ENCODE results near the gene CAVIN1. TPM values are rescaled to one million over a fixed set of nuclear protein-coding genes. Genes with fewer than 3 reads are reported as not detected.
"Not testable (repeated sequence)": the region's sequence is repeated elsewhere in the genome, so short reads cannot be mapped to it uniquely, and the experiment has no call there.

Gene CAVIN1
- polyA plus RNA-seq, 3 donors: 0.01 TPM; not detected in 2

DNA sequence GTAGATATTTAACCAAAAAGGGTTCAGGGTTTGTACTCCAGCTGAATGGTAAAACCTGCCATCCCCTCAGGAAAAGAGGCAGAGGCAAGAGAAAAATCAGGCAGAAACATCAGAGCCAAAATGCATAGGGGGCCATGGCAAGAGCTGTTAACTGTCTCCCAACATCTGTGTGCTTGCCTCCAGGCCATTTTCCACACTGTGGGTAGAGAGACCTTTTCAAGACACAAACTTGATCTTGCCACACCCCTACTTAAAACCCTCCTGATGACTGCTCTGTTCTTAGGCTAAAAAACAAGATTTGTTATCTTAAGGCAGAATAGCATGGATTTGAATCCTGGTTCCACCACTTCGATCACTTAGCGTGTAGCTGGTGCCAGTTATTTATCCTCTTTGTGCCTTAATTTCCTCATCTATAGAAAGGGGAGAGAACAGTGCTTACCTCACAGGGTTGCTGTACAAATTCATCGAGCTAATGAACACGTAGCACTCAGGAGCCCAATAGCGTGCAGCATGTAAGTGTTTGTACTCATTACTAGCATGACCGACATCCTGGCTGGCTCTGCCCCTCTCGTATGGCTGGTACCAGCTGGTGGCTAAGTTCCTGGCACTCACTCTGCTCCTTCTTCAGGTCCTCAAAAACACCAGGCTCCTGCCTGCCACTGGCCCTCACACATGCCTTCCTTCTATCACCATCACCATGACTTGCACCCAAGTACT is 60.7 kb downstream of the CAVIN1 start:
- Mint-ChIP-seq H3K9me3 (no peaks in the 10 kb centered on the region), H3K27me3 (ENCODE audit: low read depth in 3 of 3) (peaks cover 0 to under 1% (median 0%) of the 10 kb centered on the region in 3 donors), H3K4me3 (no peak overlapping the region), H3K36me3 (peaks cover 16 to 18% of the 10 kb centered on the region in 2 donors), H3K27ac (peak overlapping the region in 4 of 7 donors; percentile 15 to 81 (median 30)), H3K4me1 (peaks cover 73% of the 10 kb centered on the region)
- Histone ChIP-seq H3K79me2 (ENCODE audit: insufficient read depth, low read length) (peaks cover 93% of the 10 kb centered on the region), H3K36me3 (replicated peaks in 1 of 2; ENCODE audit: control insufficient read depth in 1 of 2, insufficient read depth in 2 of 2, low read length in 2 of 2) (no peaks in the 10 kb centered on the region), H3K4me2 (replicated peaks; ENCODE audit: extremely low read depth, low read length, poor library complexity, severe bottlenecking) (no peak overlapping the region), H3K9ac (ENCODE audit: insufficient read depth, low read length, poor library complexity, severe bottlenecking) (no peak overlapping the region), H4K20me1 (ENCODE audit: insufficient read depth, low read length) (peaks cover 98% of the 10 kb centered on the region), H3K27ac (ENCODE audit: low read depth in 1 of 2, low read length in 2 of 2) (peak overlapping the region in 1 of 2 donors; percentile 31), H2AFZ (ENCODE audit: insufficient read depth, low read depth, low read length, poor library complexity, severe bottlenecking) (no peak overlapping the region), H3K9me3 (replicated peaks in 1 of 2; ENCODE audit: control insufficient read depth in 1 of 2, insufficient read depth in 1 of 2, low read length in 2 of 2) (no peaks in the 10 kb centered on the region), H3K27me3 (ENCODE audit: control insufficient read depth in 2 of 2, insufficient read depth in 2 of 2, low read length in 2 of 2) (no peaks in the 10 kb centered on the region), H3K4me1 (ENCODE audit: control insufficient read depth in 1 of 2, insufficient read depth in 2 of 2, low read length in 2 of 2) (peaks cover 41 to 47% of the 10 kb centered on the region in 2 donors), H3K4me3 (replicated peaks in 1 of 3; ENCODE audit: low read depth in 2 of 3, low read length in 3 of 3) (no peak overlapping the region)
- TF ChIP-seq, protein P1, sequence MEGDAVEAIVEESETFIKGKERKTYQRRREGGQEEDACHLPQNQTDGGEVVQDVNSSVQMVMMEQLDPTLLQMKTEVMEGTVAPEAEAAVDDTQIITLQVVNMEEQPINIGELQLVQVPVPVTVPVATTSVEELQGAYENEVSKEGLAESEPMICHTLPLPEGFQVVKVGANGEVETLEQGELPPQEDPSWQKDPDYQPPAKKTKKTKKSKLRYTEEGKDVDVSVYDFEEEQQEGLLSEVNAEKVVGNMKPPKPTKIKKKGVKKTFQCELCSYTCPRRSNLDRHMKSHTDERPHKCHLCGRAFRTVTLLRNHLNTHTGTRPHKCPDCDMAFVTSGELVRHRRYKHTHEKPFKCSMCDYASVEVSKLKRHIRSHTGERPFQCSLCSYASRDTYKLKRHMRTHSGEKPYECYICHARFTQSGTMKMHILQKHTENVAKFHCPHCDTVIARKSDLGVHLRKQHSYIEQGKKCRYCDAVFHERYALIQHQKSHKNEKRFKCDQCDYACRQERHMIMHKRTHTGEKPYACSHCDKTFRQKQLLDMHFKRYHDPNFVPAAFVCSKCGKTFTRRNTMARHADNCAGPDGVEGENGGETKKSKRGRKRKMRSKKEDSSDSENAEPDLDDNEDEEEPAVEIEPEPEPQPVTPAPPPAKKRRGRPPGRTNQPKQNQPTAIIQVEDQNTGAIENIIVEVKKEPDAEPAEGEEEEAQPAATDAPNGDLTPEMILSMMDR (IDR thresholded peaks at IDR 0.05): no peak
- intact Hi-C loops (cut with micrococcal nuclease): loop anchor here in 1 of 2 donors (5.0 kb wide), 1 partner anchor 40 kb away; no protein-coding TSS in a partner anchor
- no peak for DNase-seq
- 95% methylated on average over 5 of the region's 7 CpGs for WGBS (ENCODE audit: insufficient coverage)

GRCh38 chr17:42361781-42362186 is 61.3 kb downstream of the CAVIN1 start:
- H3K4me1 Mint-ChIP-seq: peaks cover 68% of the 10 kb centered on the region
- Histone ChIP-seq H2AFZ (ENCODE audit: insufficient read depth, low read depth, low read length, poor library complexity, severe bottlenecking) (no peak overlapping the region), H3K79me2 (ENCODE audit: insufficient read depth, low read length) (peaks cover 95% of the 10 kb centered on the region), H3K9me3 (replicated peaks in 1 of 2; ENCODE audit: control insufficient read depth in 1 of 2, insufficient read depth in 1 of 2, low read length in 2 of 2) (no peaks in the 10 kb centered on the region), H3K27me3 (ENCODE audit: control insufficient read depth in 2 of 2, insufficient read depth in 2 of 2, low read length in 2 of 2) (no peaks in the 10 kb centered on the region), H3K4me1 (ENCODE audit: control insufficient read depth in 1 of 2, insufficient read depth in 2 of 2, low read length in 2 of 2) (peaks cover 35 to 41% of the 10 kb centered on the region in 2 donors), H4K20me1 (ENCODE audit: insufficient read depth, low read length) (peaks cover 100% of the 10 kb centered on the region), H3K27ac (ENCODE audit: low read depth in 1 of 2, low read length in 2 of 2) (no peak overlapping the region), H3K4me2 (replicated peaks; ENCODE audit: extremely low read depth, low read length, poor library complexity, severe bottlenecking) (no peak overlapping the region), H3K9ac (ENCODE audit: insufficient read depth, low read length, poor library complexity, severe bottlenecking) (no peak overlapping the region), H3K4me3 (replicated peaks in 1 of 3; ENCODE audit: low read depth in 2 of 3, low read length in 3 of 3) (no peak overlapping the region), H3K36me3 (replicated peaks in 1 of 2; ENCODE audit: control insufficient read depth in 1 of 2, insufficient read depth in 2 of 2, low read length in 2 of 2) (no peaks in the 10 kb centered on the region)
- no peaks in the 10 kb centered on the region for H3K27me3 Mint-ChIP-seq (ENCODE audit: low read depth in 3 of 3)
- TF ChIP-seq, protein P1 (IDR thresholded peaks at IDR 0.05): no peak
- H3K9me3 Mint-ChIP-seq: no peaks in the 10 kb centered on the region
- peak in 1 of 3 donors; percentile 23 for DNase-seq
- intact Hi-C loops (cut with micrococcal nuclease): loop anchor here in 1 of 2 donors (5.0 kb wide), 1 partner anchor 41 kb away; no protein-coding TSS in a partner anchor
- no peak overlapping the region for H3K4me3 Mint-ChIP-seq
- peak overlapping the region in 4 of 7 donors; percentile 9 to 69 (median 38) for H3K27ac Mint-ChIP-seq
- H3K36me3 Mint-ChIP-seq: peaks cover 19 to 22% of the 10 kb centered on the region in 2 donors
- 96% methylated on average over 2 of the region's 2 CpGs for WGBS (ENCODE audit: insufficient coverage)

DNA sequence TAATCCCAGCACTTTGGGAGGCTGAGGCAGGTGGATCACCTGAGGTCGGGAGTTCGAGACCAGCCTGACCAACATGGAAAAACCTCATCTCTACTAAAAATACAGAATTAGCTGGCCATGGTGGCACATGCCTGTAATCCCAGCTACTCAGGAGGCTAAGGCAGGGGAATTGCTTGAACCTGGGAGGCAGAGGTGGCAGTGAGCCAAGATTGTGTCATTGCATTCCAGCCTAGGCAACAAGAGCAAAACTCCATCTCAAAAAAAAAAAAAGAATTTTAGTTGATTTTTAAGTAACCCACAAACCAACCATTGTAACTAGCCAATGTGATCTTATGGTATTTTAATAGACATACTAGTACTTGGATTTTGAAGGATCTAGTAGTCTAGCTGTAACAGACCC is 62.7 kb downstream of the CAVIN1 start:
- Mint-ChIP-seq H3K36me3 (peaks cover 21 to 22% of the 10 kb centered on the region in 2 donors), H3K4me1 (peaks cover 61% of the 10 kb centered on the region)
- not testable (repeated sequence) for H3K36me3 ChIP-seq (replicated peaks in 1 of 2; ENCODE audit: control insufficient read depth in 1 of 2, insufficient read depth in 2 of 2, low read length in 2 of 2); DNase-seq; H3K27ac ChIP-seq (ENCODE audit: low read depth in 1 of 2, low read length in 2 of 2); H3K4me3 Mint-ChIP-seq; H3K9ac ChIP-seq (ENCODE audit: insufficient read depth, low read length, poor library complexity, severe bottlenecking); H3K4me2 ChIP-seq (replicated peaks; ENCODE audit: extremely low read depth, low read length, poor library complexity, severe bottlenecking); H3K9me3 ChIP-seq (replicated peaks in 1 of 2; ENCODE audit: control insufficient read depth in 1 of 2, insufficient read depth in 1 of 2, low read length in 2 of 2); H3K27ac Mint-ChIP-seq; H3K27me3 ChIP-seq (ENCODE audit: control insufficient read depth in 2 of 2, insufficient read depth in 2 of 2, low read length in 2 of 2); H3K9me3 Mint-ChIP-seq; H3K4me3 ChIP-seq (replicated peaks in 1 of 3; ENCODE audit: low read depth in 2 of 3, low read length in 3 of 3); H3K27me3 Mint-ChIP-seq (ENCODE audit: low read depth in 3 of 3); H2AFZ ChIP-seq (ENCODE audit: insufficient read depth, low read depth, low read length, poor library complexity, severe bottlenecking)
- peaks cover 100% of the 10 kb centered on the region for H4K20me1 ChIP-seq (ENCODE audit: insufficient read depth, low read length)
- WGBS (ENCODE audit: insufficient coverage): no CpG with 5 or more reads among the region's 2 CpGs
- peaks cover 95% of the 10 kb centered on the region for H3K79me2 ChIP-seq (ENCODE audit: insufficient read depth, low read length)
- intact Hi-C loops (cut with micrococcal nuclease): loop anchor here in 1 of 2 donors (5.0 kb wide), 1 partner anchor 42 kb away; no protein-coding TSS in a partner anchor
- peaks cover 23 to 28% of the 10 kb centered on the region in 2 donors for H3K4me1 ChIP-seq (ENCODE audit: control insufficient read depth in 1 of 2, insufficient read depth in 2 of 2, low read length in 2 of 2)
